ENCODE results near the gene CABLES2.

CABLES2 gene

GRCh38 chr20:62368392-62368975, 38.6 kb downstream of the CABLES2 start:
- no peak for TF ChIP-seq CTCF (IDR thresholded peaks at IDR 0.05; ENCODE audit: low read depth, low read length)
- no peak for DNase-seq (ENCODE audit: extremely low read depth, low read depth)

- TF ChIP-seq CTCF (IDR thresholded peaks at IDR 0.05; ENCODE audit: low read depth, low read length), result no peak
- DNase-seq (ENCODE audit: extremely low read depth, low read depth), result no peak
Measured at GRCh38 chr20:62367633-62368391, 39.3 kb downstream of the CABLES2 start.

GRCh38 chr20:62367136-62367632, 39.9 kb downstream of the CABLES2 start, which contains the start of gene LAMA5:
Gene LAMA5 (minus strand): TSS chr20:62367312. CDS start chr20:62367245, 67 bp downstream.
- no peak for DNase-seq (ENCODE audit: extremely low read depth, low read depth)
- TF ChIP-seq CTCF (IDR thresholded peaks at IDR 0.05; ENCODE audit: low read depth, low read length), result no peak

- no peak for DNase-seq (ENCODE audit: extremely low read depth, low read depth)
- TF ChIP-seq CTCF (IDR thresholded peaks at IDR 0.05; ENCODE audit: low read depth, low read length), result no peak
Measured at GRCh38 chr20:62366370-62367135, 40.5 kb downstream of the CABLES2 start.

- no peak for TF ChIP-seq CTCF (IDR thresholded peaks at IDR 0.05; ENCODE audit: low read depth, low read length)
- no peak for DNase-seq (ENCODE audit: extremely low read depth, low read depth)
Measured at GRCh38 chr20:62365814-62366369, 41.2 kb downstream of the CABLES2 start.

GRCh38 chr20:62364911-62365736, 42.0 kb downstream of the CABLES2 start:
- TF ChIP-seq CTCF (IDR thresholded peaks at IDR 0.05; ENCODE audit: low read depth, low read length), result no peak
- no peak for DNase-seq (ENCODE audit: extremely low read depth, low read depth)

All from AG09319 (cell line).